ENCODE measurements around the gene FAM193A.

- TF ChIP-seq EZH2 (IDR thresholded peaks at IDR 0.05) (no peak), POLR2AphosphoS5 (IDR thresholded peaks at IDR 0.05; ENCODE audit: borderline replicate concordance, low read depth, low read length) (no peak), FOXP2 (optimal IDR thresholded peaks at IDR 0.05; ENCODE audit: control extremely low read depth, extremely low read length, insufficient read depth) (no peak)
Measured at GRCh38 chr4:2746891-2747695, 210.6 kb downstream of the FAM193A start.

All from SK-N-MC (cell line).